Muscle layer of duodenum (tissue), 2 donors: ENCODE results near the gene UCKL1.

Experiments used
- H3K27ac ChIP-seq: one replicate; pipeline ENCODE4 v1.7.0; 2013; ENCODE audit warnings: mild to moderate bottlenecking, low read length
- H3K27me3 ChIP-seq: one replicate; pipeline ENCODE4 v1.7.0; 2013; ENCODE audit warnings: low read depth, mild to moderate bottlenecking, control low read depth, low read length
- H3K36me3 ChIP-seq, 2 donors: one replicate each; pipeline ENCODE4 v1.7.0; 2013; ENCODE audit warnings: low read length in 2 of 2, control low read depth in 1 of 2, mild to moderate bottlenecking in 1 of 2; ENCODE audit not compliant: insufficient read depth in 2 of 2, control insufficient read depth in 1 of 2
- H3K4me1 ChIP-seq, 2 donors: one replicate each; pipeline ENCODE4 v1.7.0; 2013; ENCODE audit warnings: low read length in 2 of 2, mild to moderate bottlenecking in 2 of 2, control low read depth in 1 of 2, moderate library complexity in 1 of 2; ENCODE audit not compliant: insufficient read depth in 2 of 2, control insufficient read depth in 1 of 2
- H3K4me3 ChIP-seq, 2 donors: one replicate each; pipeline ENCODE4 v1.7.0; 2013; ENCODE audit warnings: low read length in 2 of 2, low read depth in 1 of 2, mild to moderate bottlenecking in 1 of 2
- H3K9me3 ChIP-seq, 2 donors: one replicate each; pipeline ENCODE4 v1.7.0; 2013; ENCODE audit warnings: low read length in 2 of 2, control low read depth in 1 of 2, mild to moderate bottlenecking in 1 of 2; ENCODE audit not compliant: control insufficient read depth in 1 of 2
- donor health status: healthy.

Gene UCKL1

GRCh38 chr20:63891061-63892002 is 64.9 kb downstream of the UCKL1 start:
- Histone ChIP-seq H3K27me3 (no peaks in the 10 kb centered on the region), H3K9me3 (no peaks in the 10 kb centered on the region), H3K36me3 (peaks cover 27 to 43% of the 10 kb centered on the region in 2 donors), H3K27ac (no peak overlapping the region), H3K4me3 (no peak overlapping the region), H3K4me1 (peaks cover 1 to 12% of the 10 kb centered on the region in 2 donors)

GRCh38 chr20:63890616-63891015 is 65.6 kb downstream of the UCKL1 start:
- H3K9me3 ChIP-seq: no peaks in the 10 kb centered on the region
- peaks cover 0 to 6% of the 10 kb centered on the region in 2 donors for H3K4me1 ChIP-seq
- H3K27me3 ChIP-seq: no peaks in the 10 kb centered on the region
- no peak overlapping the region for H3K27ac ChIP-seq
- H3K4me3 ChIP-seq: no peak overlapping the region
- peaks cover 27 to 48% of the 10 kb centered on the region in 2 donors for H3K36me3 ChIP-seq

- Histone ChIP-seq H3K4me1 (peaks cover 0 to 6% of the 10 kb centered on the region in 2 donors), H3K9me3 (no peaks in the 10 kb centered on the region), H3K36me3 (peaks cover 32 to 52% of the 10 kb centered on the region in 2 donors), H3K27ac (peak overlapping the region; percentile 27), H3K4me3 (no peak overlapping the region), H3K27me3 (no peaks in the 10 kb centered on the region)
Measured at GRCh38 chr20:63890201-63890576, 66.0 kb downstream of the UCKL1 start.
